Islet precursor cell (in vitro differentiated cells): ENCODE results near the gene WIPF1.

Experiments
- DNase-seq: peaks from one replicate; pipeline ENCODE4 v3.0.0-alpha.2; 2018

The WIPF1 gene

DNA sequence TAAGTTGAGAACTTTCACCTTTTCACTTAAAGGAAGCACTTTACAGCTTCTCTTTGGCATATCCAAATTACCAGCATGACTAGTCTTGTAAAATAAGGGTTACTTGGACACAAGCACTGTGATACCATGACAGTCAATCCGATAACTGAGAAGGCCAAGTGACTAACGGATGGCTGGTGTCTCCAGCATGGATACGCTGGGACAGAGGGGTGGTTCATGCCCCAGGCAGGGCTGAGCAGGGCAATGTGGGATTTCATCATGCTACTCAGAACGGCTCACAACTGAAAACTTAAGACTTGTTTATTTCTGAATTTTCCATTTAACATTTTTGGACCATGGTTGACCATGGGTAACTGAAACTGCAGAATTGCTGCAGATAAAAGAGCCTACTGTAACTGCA is 67.7 kb downstream of the WIPF1 start:
- DNase-seq: no peak

DNA sequence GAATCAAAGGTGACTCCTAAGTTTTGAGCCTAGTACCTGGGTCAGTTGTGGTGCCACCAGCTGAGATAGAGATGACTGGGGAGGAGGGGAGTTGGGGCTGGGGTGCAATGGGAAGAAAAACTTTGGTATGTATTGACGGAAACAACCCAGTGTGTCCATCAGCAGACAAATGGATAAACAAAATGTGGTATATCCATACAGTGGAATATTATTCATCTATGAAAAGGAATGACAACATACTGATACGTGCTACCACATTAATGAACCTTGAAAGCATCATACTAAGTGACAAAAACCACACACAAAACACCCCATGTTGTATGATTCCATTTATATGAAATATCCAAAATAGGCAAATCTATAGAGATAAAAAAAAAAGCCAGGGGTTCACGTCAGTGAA is 69.6 kb downstream of the WIPF1 start:
- DNase-seq: no peak

DNA sequence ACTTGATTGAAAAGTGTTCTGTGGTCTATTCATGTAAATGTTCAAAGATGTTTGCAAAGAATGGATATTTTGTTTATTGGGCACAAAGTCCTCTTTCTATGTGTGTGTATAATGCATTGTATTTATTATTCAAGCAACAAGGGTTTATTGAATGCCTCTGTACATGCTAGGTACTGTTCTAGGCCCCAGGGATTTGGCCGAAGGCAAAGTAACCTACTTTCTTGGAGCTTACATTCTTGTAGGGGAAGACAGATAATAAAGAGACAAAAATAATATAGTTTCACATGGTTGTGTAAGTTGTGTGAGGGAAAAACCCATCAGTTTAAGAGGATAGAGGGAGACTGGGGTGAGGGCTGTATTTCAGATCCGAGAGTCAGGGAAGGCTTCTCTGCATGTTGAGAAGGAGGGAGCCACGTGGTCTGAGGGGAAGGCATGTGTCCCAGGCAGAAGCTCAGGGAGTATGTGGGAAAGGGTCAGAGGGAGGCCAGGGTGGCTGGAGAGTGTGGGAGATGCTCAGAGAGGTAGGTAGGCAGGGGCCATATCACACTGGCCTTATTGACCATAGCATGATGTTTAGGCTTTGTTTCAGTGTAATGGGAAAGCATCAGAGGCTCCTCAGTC is 70.4 kb downstream of the WIPF1 start:
- DNase-seq: no peak

DNA sequence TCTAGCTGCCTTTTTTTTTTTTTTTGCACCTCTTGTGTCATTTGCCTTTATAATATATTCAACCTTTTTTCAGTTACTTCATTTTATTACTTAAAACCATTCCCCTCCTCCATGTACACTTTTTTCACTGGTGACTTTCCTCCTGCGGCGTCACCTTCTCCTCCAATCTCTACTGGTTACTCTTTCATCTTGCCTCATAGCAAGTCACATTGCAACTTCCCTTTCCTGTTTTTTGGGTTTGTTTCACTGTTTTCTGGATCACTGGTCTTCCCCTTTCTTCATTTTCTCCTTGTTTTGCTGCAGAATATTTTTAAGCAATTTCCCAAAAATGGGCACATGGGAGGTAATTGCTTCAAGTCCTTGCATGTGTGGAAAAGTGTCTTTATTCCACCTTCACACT is 73.1 kb downstream of the WIPF1 start:
- no peak for DNase-seq

DNA sequence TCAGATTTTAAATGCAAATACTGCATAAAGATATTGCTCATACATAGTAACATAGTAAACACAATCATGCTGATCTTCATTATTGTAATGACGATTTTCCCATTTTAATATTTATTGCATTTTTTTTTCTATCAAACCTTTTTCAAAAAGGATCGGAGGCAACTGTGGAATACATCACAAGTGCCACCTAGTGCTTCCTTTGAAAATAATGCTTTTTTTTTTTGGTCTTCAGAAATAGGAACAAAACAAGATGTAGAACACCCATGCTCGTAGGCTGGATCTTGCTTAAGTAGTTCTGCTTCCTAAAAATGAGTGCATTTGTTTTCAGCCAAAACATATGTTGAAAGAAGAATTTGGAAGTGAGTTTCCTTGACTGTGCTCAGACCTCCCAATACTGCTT is 75.1 kb downstream of the WIPF1 start:
- no peak for DNase-seq

DNA sequence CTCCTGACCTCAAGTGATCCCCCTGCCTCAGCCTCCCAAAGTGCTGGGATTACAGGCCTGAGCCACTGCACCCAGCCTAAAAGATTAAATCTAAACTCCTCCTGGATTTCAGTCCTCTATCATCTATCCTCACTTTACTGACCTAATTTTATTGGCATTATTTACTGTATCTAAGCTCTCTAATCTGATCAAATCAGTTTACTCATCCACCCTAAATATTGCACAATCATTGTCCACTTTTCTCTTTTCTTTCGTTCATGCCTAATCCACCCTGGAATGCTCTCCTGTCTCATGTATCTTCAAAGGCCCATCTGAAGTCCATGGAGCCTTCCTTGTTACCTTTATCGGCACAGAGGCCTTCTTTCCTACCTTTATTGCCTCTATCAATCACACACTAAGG is 79.2 kb downstream of the WIPF1 start:
- DNase-seq: no peak

DNA sequence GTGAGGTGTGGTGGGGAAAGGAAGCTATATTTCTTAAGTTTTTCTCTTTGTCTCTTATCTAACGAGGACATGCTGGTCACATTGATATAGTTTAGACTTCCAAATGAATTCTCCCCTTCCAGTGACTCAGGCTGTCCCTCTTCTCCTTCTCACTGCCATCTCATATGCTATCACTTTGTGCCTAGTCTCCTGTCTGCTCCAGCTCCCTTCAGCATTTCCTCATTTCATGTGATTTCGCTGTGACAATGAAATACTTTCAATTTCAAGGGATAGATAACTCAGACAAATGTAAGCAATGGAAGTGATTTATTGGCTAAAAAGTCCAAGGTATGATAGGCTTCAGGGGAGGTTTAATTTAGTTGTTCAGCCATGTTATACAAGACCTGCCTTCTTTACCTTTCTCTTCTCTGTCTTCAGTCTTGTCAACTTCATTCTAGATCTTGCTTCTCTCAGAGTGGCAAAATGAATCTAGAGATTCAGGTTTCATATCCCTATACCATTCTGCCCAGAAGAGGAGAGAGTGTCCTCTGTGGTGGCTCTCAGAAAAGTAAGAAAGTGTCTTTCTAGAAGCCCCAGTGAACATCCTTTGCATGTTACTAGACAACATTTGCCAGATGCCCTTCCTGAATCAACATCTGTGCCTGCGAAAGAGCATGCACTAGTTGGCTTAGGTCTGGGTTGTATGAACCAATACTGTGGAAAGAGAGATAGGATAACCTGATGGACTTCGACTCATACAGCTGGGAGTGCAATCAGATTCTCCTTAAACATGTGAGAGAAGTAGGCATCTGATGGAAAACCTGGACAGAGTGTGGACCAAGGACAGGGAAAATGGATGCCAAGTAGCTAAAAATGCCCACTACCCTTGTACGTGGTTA is 80.9 kb downstream of the WIPF1 start:
- DNase-seq: no peak

DNA sequence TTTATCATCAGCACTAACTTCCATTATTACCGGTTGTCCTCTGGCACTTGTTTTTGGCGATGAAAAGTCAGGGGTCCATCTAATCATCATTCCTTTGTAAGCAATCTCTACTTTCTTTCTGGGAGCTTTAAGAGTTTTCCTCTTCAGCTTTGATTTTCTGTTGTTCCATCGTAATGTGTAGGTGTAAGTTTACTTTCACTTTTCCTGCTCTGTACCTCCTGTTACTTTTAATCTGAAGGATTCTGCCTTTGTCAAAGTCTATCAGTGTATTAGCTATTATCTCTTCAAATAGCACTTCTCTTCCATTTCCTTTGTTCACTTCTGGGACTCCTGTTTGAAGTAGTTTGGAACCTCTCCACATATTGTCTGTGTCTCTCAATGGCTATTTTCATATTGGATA is 85.3 kb downstream of the WIPF1 start:
- no peak for DNase-seq

DNA sequence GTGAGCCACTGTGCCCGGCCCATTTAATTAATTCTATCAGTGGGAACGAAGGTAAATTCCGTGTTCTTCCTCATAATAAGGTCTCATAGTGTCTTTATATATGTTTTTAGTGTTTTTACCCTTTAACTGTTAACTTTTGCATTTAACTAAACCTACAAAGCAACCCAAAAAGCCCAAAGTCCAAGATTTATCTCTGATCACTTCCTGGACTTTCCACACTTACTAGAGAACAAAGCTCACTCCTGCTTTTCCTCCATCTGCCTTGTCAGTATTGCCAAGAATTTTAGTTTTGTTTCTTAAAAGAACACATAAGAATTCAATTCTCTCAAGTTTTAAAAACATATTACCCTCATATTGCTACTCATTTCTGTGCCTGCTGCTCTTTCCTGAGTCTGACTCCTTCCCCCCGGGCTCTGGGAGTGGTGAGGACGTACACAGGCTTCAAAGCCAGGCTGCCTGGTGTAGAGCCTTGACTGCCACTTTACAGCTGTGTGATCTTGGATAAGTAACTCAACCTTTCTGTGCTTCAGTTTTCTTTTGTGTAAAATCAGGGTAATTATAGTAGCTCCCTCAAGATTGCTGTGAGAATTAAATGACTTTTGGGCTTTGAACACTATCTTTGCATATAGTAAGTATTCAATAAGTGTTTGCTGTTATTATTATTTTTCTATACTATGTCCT is 85.9 kb downstream of the WIPF1 start:
- DNase-seq: no peak

DNA sequence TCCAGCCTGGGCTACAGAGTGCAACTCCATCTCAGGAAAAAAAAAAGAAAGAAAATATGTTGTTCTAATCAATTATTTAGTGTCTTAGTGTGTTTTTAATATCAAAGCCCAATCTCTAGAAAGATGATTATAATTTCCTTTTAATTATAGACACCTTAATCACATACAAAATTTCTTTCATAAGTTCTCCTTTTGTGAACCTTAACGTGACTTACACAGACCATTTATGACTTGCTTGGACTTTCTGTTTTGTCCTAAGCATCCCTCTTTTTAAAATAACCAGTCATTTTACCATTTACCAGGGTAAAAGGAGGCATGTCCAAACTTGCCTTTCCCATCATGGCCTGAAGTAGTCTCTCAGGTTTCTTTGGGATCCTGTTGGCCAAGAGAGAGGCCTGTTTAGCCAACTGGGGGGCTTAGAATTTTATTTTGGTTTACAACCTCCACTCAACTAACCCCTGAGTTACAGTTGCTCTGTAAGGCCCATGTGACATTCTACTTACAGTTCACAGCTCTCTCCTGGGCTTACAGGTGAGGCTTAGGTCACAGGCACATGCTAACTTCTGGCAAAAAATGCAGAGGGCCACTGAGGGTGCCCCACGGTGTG is 86.9 kb downstream of the WIPF1 start:
- DNase-seq: no peak
